PFSK-1 (cell line): ENCODE data around the gene PLEKHN1.

Experiments used
- POLR2AphosphoS5 ChIP-seq: IDR thresholded peaks from 2 replicates; pipeline ENCODE4 v1.6.1; 2012; ENCODE audit warnings: low read depth, mild to moderate bottlenecking, control low read depth, low read length, moderate library complexity
- REST ChIP-seq, 2 experiments: IDR thresholded peaks; 2 replicates each; pipeline versions ENCODE4 v1.6.1 to v1.8.0; 2011 to 2012; ENCODE audit warnings: low read depth in 2 of 2, low read length in 2 of 2, control low read depth in 1 of 2, inconsistent platforms in 1 of 2, mild to moderate bottlenecking in 1 of 2, moderate library complexity in 1 of 2; ENCODE audit not compliant: insufficient read depth in 1 of 2
- SIN3A ChIP-seq: IDR thresholded peaks from 2 replicates; pipeline ENCODE4 v1.6.1; 2012; ENCODE audit warnings: mild to moderate bottlenecking, low read length, moderate library complexity, borderline replicate concordance; ENCODE audit not compliant: insufficient read depth
- TAF1 ChIP-seq: IDR thresholded peaks from 2 replicates; pipeline ENCODE4 v1.6.1; 2012; ENCODE audit warnings: low read length, control low read depth, borderline replicate concordance; ENCODE audit not compliant: insufficient read depth

GRCh38 chr1:969260-969855 is 3.1 kb downstream of the PLEKHN1 start:
- TF ChIP-seq POLR2AphosphoS5 (no peak), TAF1 (no peak), REST (IDR thresholded peaks at IDR 0.05; ENCODE audit: insufficient read depth in 1 of 2, low read depth in 2 of 2, low read length in 2 of 2) (no peak), SIN3A (no peak)
